Stimulated activated CD8-positive, alpha-beta memory T cell treated with anti-CD3 and anti-CD28 coated beads, Interleukin-7, amount 100 ng/mL, for 4 hours (primary cell): ENCODE measurements around the gene VILL.
A peak's percentile ranks its signal among the peaks of the same experiment; 100 is the strongest.
"Not testable (repeated sequence)": the region's sequence is repeated elsewhere in the genome, so short reads cannot be mapped to it uniquely, and the experiment has no call there.

Source experiments
- DNase-seq, 2 donors: peaks; one replicate each; pipeline ENCODE4 v3.0.0-alpha.2; 2020; ENCODE audit warnings: low read depth in 2 of 2

VILL gene

DNA sequence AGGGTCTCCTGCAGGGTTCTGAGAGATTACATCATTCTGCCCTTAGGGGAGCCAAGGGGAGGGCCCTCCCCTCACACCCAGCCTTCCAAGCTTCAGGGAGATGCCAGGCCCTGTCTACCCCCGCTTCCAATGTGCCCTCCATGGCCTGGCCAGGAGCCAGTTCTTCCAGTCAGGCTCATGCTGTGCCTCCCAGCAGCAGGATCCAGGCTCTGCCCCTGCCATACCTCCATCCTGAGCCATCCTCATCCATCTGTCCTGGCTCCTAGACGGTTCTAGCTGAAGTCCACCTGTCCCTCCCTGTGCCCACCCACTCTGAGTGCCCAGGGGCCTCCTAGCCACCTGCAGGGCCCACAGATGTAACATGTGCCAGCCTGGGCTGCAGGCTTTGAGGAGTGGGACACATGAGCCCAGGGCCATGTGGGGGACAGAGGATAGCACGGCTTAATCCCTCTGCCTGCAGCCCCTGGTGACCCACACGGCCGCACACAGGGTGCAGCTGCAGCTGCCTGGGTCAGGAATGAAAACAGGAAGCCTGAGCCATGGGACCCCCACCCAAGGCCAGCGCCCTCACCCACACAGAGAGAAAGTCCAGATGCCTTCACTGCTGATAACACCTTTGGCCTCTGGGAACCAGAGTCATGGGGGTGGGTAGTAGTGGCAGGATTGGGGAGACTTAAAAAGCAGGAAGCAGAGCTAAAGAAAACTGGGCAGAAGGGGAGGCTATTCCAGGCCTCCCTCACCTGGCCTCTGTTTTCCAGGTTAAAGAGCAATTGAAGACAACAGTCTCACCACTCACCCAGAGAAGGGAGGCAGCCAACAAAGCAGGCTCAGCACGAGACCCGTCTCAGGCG is 27.1 kb downstream of the VILL start:
- no peak for DNase-seq

DNA sequence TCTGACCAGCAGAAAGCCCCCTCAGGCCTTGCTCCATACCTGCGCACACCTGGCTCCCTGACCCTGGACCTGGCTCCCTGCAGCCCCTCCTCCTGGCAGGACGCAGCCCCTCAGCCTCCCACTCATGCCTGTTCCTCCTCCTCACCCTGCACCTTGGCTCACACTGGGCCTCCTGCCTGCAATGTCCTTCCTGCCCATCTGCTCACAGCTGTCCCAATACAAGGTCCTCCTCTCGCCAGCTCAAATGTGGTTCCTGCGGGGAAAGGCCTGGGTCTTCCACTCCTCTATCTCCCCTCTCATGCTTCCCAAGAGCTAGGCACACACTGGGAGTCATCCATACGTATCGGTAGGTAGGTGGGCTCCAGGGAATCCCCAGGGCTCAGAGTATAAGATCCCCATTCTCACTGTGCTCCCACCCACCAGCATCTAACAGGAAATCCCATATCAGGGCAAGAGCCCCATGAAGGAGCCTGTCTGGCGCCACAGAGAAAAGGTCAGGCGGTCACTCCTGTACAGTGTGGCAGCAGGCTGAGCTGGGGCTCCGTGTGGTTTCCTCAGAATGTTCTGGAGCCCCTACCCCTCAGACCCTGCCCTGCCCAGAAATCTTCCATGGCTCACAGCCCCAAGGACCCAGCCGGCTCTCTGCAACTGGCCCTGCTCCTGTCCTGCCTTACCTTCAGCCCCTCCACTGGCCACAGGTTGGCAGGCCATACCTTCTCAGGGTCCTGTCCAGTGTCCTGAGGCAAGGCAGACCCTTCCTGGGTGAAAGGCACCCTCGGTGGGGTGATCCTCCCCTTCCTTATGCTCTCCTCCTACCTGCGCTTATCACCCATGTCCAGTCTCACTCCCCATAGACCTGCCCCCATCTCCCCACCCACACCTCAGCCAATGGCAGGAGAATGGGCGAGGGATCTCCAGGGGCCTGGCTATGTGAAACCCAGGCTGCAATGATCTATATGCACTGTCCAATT is 28.0 kb downstream of the VILL start:
- no peak for DNase-seq

DNA sequence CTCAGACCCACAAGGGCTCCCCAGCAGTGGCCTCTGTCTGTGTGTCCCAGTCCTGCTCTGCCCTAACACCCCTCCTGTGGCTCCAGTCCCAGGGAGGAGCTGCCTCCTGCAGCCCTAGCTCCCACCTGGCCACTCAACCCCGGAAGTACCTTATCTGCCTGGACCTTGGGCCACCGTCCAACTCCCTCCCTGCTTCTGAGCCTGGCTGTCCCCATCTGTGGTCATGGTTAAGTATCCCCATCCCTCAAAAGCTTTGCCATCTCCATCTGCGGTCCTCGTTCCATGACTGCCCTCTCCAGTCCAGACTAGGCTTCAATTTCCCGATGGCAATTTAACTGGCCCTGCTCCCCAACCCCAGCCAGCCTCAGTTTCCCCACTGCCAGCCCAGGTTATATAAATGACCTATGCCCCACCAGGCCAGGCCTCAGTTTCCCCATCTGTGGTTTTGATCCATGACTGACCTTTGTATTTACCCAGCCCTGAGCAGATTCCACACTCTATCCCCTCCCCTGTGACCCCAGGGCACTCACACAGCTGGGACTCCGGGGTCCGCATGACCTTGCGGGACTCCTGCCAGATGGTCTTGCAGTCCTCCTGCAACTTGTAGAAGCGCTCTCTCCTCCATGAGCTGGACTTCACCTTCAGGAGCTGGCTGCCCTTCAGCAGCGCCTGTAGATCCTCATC is 29.2 kb downstream of the VILL start:
- DNase-seq: no peak

DNA sequence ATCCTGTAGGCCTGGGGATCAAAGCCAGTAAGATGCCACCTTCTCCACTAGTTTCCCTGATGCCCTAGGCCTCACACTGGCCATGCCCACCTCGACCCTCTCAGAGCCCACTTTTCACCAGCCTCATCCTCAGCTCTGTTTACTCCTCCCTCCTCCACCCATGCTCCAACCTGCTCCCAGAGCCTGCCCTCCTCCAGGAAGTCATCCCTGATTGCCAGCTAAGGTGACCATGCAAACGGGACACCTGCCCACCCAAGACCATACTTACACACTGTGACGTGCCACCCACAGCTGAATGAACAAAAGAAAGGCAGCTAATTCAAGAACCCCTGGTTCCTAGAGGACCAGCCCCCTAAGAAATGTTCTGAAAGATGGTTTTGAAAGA is 29.7 kb downstream of the VILL start:
- DNase-seq: no peak

GRCh38 chr3:38021196-38021595 is 30.6 kb downstream of the VILL start:
- DNase-seq: no peak

DNA sequence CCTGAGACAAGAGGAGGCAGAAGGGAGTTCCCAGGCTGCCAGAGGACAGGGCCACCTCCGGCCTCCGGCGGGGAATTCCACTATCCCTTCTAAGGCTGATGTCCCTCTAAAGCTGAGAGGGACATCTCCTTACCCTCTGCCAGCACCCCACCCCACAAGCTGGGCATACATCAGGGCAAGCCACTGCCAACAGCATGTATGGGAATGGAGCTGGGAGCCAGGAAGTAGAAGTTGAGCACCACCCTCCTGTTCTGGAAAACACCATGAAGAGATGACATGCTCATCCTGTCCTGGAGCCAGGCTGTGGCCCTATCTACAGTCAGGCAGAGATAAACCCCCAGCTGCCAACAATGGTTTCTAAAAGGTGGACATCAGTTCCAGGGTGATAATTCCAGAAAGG is 31.7 kb downstream of the VILL start:
- no peak for DNase-seq

GRCh38 chr3:38022896-38023709 is 32.5 kb downstream of the VILL start:
- no peak for DNase-seq

DNA sequence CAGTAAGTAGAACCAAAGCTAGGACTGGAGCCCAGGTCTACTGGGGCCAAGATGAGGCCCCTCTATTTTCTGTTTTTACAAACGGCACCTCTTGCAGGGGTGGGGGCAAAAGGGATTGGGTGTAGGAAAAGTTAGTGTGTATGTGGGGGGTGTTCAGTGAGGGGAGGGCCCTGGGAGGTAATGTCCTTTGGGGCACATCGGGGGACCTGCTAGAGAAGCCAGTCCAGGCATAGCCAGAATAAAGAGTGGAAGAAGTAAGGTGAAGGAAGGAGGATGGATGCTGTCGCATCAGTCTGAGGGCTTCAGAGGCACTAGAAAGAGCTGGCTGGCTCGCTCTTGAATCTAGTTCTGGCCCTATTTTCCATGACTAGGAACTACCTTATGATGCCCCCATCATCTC is 36.3 kb downstream of the VILL start:
- DNase-seq: no peak

GRCh38 chr3:38027466-38028465 is 37.2 kb downstream of the VILL start:
- DNase-seq: no peak

DNA sequence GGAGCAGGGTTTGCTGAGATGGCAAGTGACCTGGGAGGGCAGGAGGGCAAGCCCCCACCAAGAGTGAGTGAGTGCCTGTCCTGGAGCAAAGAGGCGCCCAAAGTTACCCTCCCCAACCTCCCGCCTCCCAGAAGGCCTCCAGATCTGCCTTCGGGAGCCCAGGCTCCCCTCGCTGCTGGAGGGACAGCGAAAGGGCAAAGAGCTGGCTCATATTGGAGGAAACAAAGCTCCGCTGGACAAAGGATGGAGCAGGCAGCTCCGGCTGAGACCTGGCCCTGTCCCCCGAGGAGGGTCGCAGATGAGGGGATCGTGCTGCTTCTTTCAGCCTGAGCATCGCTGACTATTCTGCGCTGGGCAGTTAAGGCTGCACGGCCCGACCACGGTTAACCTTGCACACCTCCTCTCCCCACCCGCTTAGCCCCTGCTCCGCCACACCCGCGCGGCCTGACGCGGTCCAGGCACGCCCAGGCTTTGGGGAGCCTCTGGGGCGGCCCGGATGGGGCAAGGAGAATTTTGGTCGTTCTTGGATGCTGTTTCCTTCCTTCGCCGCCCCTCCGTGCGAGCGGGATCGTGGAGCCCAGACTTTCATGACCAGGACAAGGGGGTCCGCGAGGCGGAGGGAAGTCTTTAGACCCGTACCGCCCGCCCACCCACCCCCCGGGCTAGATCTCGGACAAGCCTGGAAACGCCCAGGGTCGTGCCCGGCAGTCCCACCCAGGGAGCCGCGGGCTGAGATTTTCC is 38.2 kb downstream of the VILL start:
- no peak for DNase-seq

DNA sequence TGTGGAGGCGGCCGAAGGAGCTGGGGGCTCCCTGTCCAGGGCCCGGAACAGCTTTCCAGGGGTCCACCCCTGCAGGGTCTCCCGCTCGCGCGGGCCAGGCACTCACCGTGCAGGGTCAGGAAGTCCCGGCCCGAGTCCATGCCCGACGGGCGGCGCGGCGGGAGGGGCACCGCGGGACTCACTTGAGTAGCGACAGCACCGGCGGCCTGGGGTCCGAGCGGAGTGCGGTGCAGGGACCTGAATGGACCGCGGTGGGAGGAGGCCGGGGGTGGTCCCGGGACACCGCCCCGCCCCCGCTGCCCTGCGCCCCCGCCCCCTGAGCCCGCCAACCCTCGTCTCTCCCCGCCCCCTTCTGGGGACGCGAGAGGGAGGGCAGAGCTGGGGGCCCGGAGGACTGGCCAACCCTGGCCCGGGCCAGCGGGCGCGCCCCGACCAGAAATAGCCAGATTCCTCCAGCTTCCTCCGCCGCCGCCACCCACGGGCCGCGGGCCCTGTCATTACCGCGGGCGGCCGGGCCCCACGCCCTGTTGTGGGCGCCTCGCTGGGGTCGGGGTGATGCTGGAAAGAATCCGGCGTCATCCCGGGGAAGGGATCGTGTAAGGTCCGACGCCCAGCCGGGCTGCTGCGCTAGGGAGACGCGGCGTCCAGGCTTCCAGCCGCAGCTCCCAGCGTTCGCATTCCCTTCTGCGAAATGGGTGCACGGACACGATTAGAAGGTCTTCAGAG is 39.0 kb downstream of the VILL start, which contains the start of gene PLCD1:
PLCD1 (minus strand) TSS at position 243 of the 726 bp plus-strand sequence; CDS start at position 140, 103 bp downstream.
- DNase-seq: no peak

GRCh38 chr3:38030126-38031021 is 39.8 kb downstream of the VILL start:
- no peak for DNase-seq

- DNase-seq: peak; percentile 31 to 47
Observed at GRCh38 chr3:38031022-38031994, 40.7 kb downstream of the VILL start.

GRCh38 chr3:38032328-38032865 is 41.8 kb downstream of the VILL start:
- no peak for DNase-seq

DNA sequence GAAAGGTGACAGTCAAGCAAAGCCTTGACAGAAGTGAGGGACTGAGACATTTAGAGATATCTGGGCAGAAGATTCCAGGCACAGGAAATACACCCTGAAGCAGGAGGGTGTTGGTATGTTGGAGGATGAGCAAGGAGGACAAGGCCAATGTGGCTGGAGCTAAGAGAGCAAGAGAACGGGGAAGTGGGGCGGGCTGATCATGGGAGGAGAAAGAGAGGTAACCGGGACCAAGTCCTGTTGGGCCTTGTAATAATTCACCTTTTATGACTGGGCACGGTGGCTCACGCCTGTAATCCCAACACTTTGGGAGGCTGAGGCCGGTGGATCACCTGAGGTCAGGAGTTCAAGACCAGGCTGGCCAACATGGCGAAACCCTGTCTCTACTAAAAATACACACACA is 43.0 kb downstream of the VILL start:
- not testable (repeated sequence) for DNase-seq

GRCh38 chr3:38034335-38034734 is 43.7 kb downstream of the VILL start:
- not testable (repeated sequence) for DNase-seq
